Fibroblast of skin of abdomen (primary cell): ENCODE results near the gene POMT1.
A peak's percentile ranks its signal among the peaks of the same experiment; 100 is the strongest.

Experiments used
- DNase-seq: peaks from one replicate; pipeline ENCODE4 v3.0.0-alpha.2; 2013

The POMT1 gene

GRCh38 chr9:131477367-131477766 is 25.4 kb upstream of the POMT1 start:
- DNase-seq: no peak

GRCh38 chr9:131477816-131478419 is 24.8 kb upstream of the POMT1 start:
- no peak for DNase-seq

- DNase-seq: peak; percentile 23
Observed at GRCh38 chr9:131478421-131478868, 24.3 kb upstream of the POMT1 start.

GRCh38 chr9:131478911-131479310 is 23.8 kb upstream of the POMT1 start:
- DNase-seq: no peak

- DNase-seq: no peak
Observed at GRCh38 chr9:131480258-131480657, 22.5 kb upstream of the POMT1 start.

- no peak for DNase-seq
Observed at GRCh38 chr9:131481441-131482342, 21.0 kb upstream of the POMT1 start.

GRCh38 chr9:131482343-131483006 is 20.2 kb upstream of the POMT1 start:
- no peak for DNase-seq

- DNase-seq: no peak
Observed at GRCh38 chr9:131483319-131484050, 19.2 kb upstream of the POMT1 start.

- DNase-seq: no peak
Observed at GRCh38 chr9:131484051-131484445, 18.7 kb upstream of the POMT1 start.

- DNase-seq: no peak
Observed at GRCh38 chr9:131484560-131485185, 18.0 kb upstream of the POMT1 start.

GRCh38 chr9:131485206-131485605 is 17.5 kb upstream of the POMT1 start:
- no peak for DNase-seq

GRCh38 chr9:131485728-131486422 is 16.8 kb upstream of the POMT1 start:
- no peak for DNase-seq

GRCh38 chr9:131487001-131487400 is 15.7 kb upstream of the POMT1 start:
- no peak for DNase-seq

GRCh38 chr9:131487621-131488031 is 15.1 kb upstream of the POMT1 start:
- DNase-seq: no peak

- no peak for DNase-seq
Observed at GRCh38 chr9:131490514-131490913, 12.2 kb upstream of the POMT1 start.

- DNase-seq: no peak
Observed at GRCh38 chr9:131491001-131491710, 11.6 kb upstream of the POMT1 start.

- no peak for DNase-seq
Observed at GRCh38 chr9:131492070-131492469, 10.6 kb upstream of the POMT1 start.

- no peak for DNase-seq
Observed at GRCh38 chr9:131494296-131494870, 8.3 kb upstream of the POMT1 start.

- DNase-seq: no peak
Observed at GRCh38 chr9:131495785-131496184, 6.9 kb upstream of the POMT1 start.

- no peak for DNase-seq
Observed at GRCh38 chr9:131496844-131497405, 5.8 kb upstream of the POMT1 start.
